HG02571 (cell line): ENCODE results near the gene BRD9.
"Not testable (repeated sequence)": the region's sequence is repeated elsewhere in the genome, so short reads cannot be mapped to it uniquely, and the experiment has no call there.

Experiments
- ATAC-seq: cut with Tn5 transposase; IDR thresholded peaks from one replicate; pipeline ENCODE4 v1.9.1; 2021; ENCODE audit warnings: mild to moderate bottlenecking, moderate library complexity; ENCODE audit not compliant: unreplicated experiment

BRD9 gene

GRCh38 chr5:892394-893136, at the start of gene BRD9, which contains the start of gene TRIP13:
TSS of gene BRD9 (minus strand) at chr5:892801. CDS start at chr5:892657, 144 bp downstream.
TSS of gene TRIP13 (plus strand) at chr5:892884. CDS start at chr5:892999, 115 bp downstream.
- ATAC-seq, result peak; percentile 96

- not testable (repeated sequence) for ATAC-seq
Measured at GRCh38 chr5:940741-941140, 48.1 kb upstream of the BRD9 start.

- ATAC-seq, result no peak
Measured at GRCh38 chr5:939368-939767, 46.8 kb upstream of the BRD9 start.

- ATAC-seq, result no peak
Measured at GRCh38 chr5:937151-937924, 44.7 kb upstream of the BRD9 start.

- no peak for ATAC-seq
Measured at GRCh38 chr5:936149-937144, 43.8 kb upstream of the BRD9 start.

GRCh38 chr5:935510-936084, 43.0 kb upstream of the BRD9 start:
- no peak for ATAC-seq

GRCh38 chr5:934381-934967, 41.9 kb upstream of the BRD9 start:
- ATAC-seq, result not testable (repeated sequence)

- ATAC-seq, result not testable (repeated sequence)
Measured at GRCh38 chr5:933951-934350, 41.4 kb upstream of the BRD9 start.

GRCh38 chr5:933251-933861, 40.8 kb upstream of the BRD9 start:
- no peak for ATAC-seq

GRCh38 chr5:932628-933250, 40.1 kb upstream of the BRD9 start:
- no peak for ATAC-seq

- no peak for ATAC-seq
Measured at GRCh38 chr5:932151-932627, 39.6 kb upstream of the BRD9 start.

GRCh38 chr5:931570-932145, 39.1 kb upstream of the BRD9 start:
- no peak for ATAC-seq

- no peak for ATAC-seq
Measured at GRCh38 chr5:930866-931265, 38.3 kb upstream of the BRD9 start.

- no peak for ATAC-seq
Measured at GRCh38 chr5:929596-929995, 37.0 kb upstream of the BRD9 start.

GRCh38 chr5:929182-929581, 36.6 kb upstream of the BRD9 start:
- not testable (repeated sequence) for ATAC-seq

- no peak for ATAC-seq
Measured at GRCh38 chr5:927172-928015, 34.8 kb upstream of the BRD9 start.

GRCh38 chr5:926417-927171, 34.0 kb upstream of the BRD9 start:
- ATAC-seq, result no peak
